Aorta (tissue), 5 donors: ENCODE measurements around the gene L1CAM. TPM values are rescaled to one million over a fixed set of nuclear protein-coding genes. Genes with fewer than 3 reads are reported as not detected.
A peak's percentile ranks its signal among the peaks of the same experiment; 100 is the strongest.

ENCODE experiments used
- ATAC-seq: fragments of 200-7000 bp; cut with Tn5 transposase; one replicate; pipeline ENCODE4 v1.9.1; 2022; ENCODE audit warnings: moderate library complexity; ENCODE audit not compliant: low FRiP score
- DNase-seq, 2 donors: peaks; one replicate each; pipeline ENCODE4 v3.0.0-alpha.2; 2020
- H3K27ac ChIP-seq, 2 donors: one replicate each; pipeline ENCODE4 v1.5.1; 2013; ENCODE audit warnings: low read length in 2 of 2, mild to moderate bottlenecking in 2 of 2, moderate library complexity in 2 of 2, control low read depth in 1 of 2, inconsistent platforms in 1 of 2, low read depth in 1 of 2
- H3K27me3 ChIP-seq, 2 donors: one replicate each; pipeline ENCODE4 v1.6.1; 2013; ENCODE audit warnings: control low read depth in 1 of 2, low read length in 1 of 2, mild to moderate bottlenecking in 1 of 2, moderate library complexity in 1 of 2; ENCODE audit not compliant: insufficient read depth in 2 of 2, control insufficient read depth in 1 of 2
- H3K36me3 ChIP-seq, 2 donors: one replicate each; pipeline ENCODE4 v1.6.1; 2013; ENCODE audit warnings: control low read depth in 1 of 2, low read length in 1 of 2, mild to moderate bottlenecking in 1 of 2; ENCODE audit not compliant: insufficient read depth in 2 of 2, control insufficient read depth in 1 of 2
- H3K4me1 ChIP-seq, 2 donors: one replicate each; pipeline ENCODE4 v1.6.1; 2013; ENCODE audit warnings: low read length in 2 of 2, control low read depth in 1 of 2, mild to moderate bottlenecking in 1 of 2, moderate library complexity in 1 of 2; ENCODE audit not compliant: insufficient read depth in 2 of 2, control insufficient read depth in 1 of 2
- H3K4me3 ChIP-seq, 2 donors: one replicate each; pipeline ENCODE4 v1.5.1; 2013; ENCODE audit warnings: low read length in 2 of 2, control low read depth in 1 of 2, mild to moderate bottlenecking in 1 of 2
- H3K9me3 ChIP-seq: one replicate; pipeline ENCODE4 v1.6.1; 2013; ENCODE audit warnings: mild to moderate bottlenecking, low read length; ENCODE audit not compliant: control insufficient read depth
- WGBS, 2 donors: extraction: QIAGEN DNeasy Blood & Tissue Kit; methylation state at CpG; one replicate each; pipeline ENCODE4 v1.1.7; 2013; 5-methylcytosine and 5-hydroxymethylcytosine counted together
- intact Hi-C, 2 donors: fragments of 100-400 bp; cut with DNase I; formaldehyde crosslinking; loops; one replicate each; pipeline versions ENCODE4 v1.14.2 to v1.15.0; 2022
- polyA plus RNA-seq, 2 donors: library from polyadenylated mRNA; stranded (reverse); fragments of 200-250 nt; gene quantifications; one replicate each; pipeline ENCODE4 v1.2.3, GENCODE V29; 2013
- total RNA-seq, 2 donors: library from RNA; stranded (reverse); fragmentation: NEBNext Ultra II Directional; extraction: Animal tissue kit (Norgen Biotek cat#: 25700); gene quantifications; one replicate each; pipeline ENCODE4 v1.2.1, GENCODE V29; 2021
- donor health status: healthy with polysubstance abuse.
- donor health status: Bipolar disorder and iron deficiency.
- donor health status: DM: no; HTN: no; CAD: no.
- donor health status: DM: no; HTN: no; CAD: no.
- donor health status: DM: yes; HTN: yes; CAD: no.

Gene L1CAM
- total and polyA plus RNA-seq, 4 donors: 1.0 to 11.6 (median 4.3) TPM; not detected in 1

- no peaks in the 10 kb centered on the region for H3K9me3 ChIP-seq
- DNase-seq: peak in 1 of 2 donors; percentile 65
- 38 to 54% methylated on average over 20 to 21 of the region's 21 CpGs for WGBS, 2 donors
- H3K27me3 ChIP-seq: no peaks in the 10 kb centered on the region
- no peaks in the 10 kb centered on the region for H3K4me1 ChIP-seq
- intact Hi-C loops: no loop called here
- H3K4me3 ChIP-seq: no peak overlapping the region
- no peak overlapping the region for H3K27ac ChIP-seq
- ATAC-seq: no peak
- H3K36me3 ChIP-seq: no peaks in the 10 kb centered on the region
Measured at GRCh38 chrX:153870791-153871360, 15.1 kb downstream of the L1CAM start.

GRCh38 chrX:153870288-153870690, 15.7 kb downstream of the L1CAM start:
- DNase-seq (peak in 1 of 2 donors; percentile 55), ATAC-seq (no peak)
- 74 to 81% methylated on average over 8 to 11 of the region's 11 CpGs for WGBS, 2 donors
- Histone ChIP-seq H3K27ac (no peak overlapping the region), H3K4me3 (no peak overlapping the region), H3K27me3 (no peaks in the 10 kb centered on the region), H3K36me3 (no peaks in the 10 kb centered on the region), H3K9me3 (no peaks in the 10 kb centered on the region), H3K4me1 (no peaks in the 10 kb centered on the region)
- intact Hi-C loops: no loop called here

DNA sequence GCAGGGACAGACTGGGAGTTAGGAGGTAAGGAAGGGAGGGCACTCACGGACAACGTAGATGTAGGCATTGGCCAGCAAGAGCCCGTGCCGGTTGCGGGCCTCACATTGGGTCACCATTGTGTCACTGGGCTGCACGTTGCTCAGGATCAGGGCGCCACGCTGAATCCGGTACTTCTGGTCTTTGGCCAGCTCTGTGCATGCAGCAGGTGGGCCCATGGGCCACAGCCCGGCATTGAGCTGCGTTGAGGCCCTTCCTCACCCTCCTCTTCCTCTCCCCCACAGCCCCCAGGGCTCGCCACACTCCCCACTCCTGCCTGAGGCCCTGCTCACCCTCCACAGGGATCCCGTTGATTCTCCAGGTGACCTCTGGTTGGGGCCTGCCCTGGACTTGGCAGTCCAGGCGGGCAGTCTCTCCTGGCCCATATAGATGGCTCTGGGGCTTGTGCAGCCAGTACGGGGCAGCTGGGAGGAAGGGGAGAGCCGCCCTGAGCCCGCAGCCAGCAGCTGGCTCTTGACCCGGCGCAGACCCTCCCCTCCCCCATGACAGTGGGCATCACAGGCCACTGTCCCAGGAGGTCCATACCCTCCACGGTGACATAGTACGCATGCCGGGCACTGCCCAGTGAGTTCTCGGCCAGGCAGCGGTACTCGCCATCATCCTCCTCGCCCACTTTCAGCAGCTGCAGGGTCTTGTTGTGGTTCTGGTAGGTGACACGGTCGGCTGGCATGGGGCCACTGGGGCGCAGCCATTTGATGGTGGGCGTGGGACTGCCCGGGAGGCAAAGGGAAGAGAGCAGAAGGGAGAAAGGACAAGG, 16.3 kb downstream of the L1CAM start:
- Histone ChIP-seq H3K36me3 (no peaks in the 10 kb centered on the region), H3K27ac (no peak overlapping the region), H3K9me3 (no peaks in the 10 kb centered on the region), H3K4me1 (no peaks in the 10 kb centered on the region), H3K27me3 (no peaks in the 10 kb centered on the region), H3K4me3 (no peak overlapping the region)
- WGBS, 2 donors: 86 to 90% methylated on average over 30 to 31 of the region's 31 CpGs
- DNase-seq (peak in 1 of 2 donors; percentile 57), ATAC-seq (no peak)
- intact Hi-C loops: no loop called here

- H3K4me3 ChIP-seq: no peak overlapping the region
- no peaks in the 10 kb centered on the region for H3K4me1 ChIP-seq
Measured at GRCh38 chrX:153868576-153869472, 17.1 kb downstream of the L1CAM start.

DNA sequence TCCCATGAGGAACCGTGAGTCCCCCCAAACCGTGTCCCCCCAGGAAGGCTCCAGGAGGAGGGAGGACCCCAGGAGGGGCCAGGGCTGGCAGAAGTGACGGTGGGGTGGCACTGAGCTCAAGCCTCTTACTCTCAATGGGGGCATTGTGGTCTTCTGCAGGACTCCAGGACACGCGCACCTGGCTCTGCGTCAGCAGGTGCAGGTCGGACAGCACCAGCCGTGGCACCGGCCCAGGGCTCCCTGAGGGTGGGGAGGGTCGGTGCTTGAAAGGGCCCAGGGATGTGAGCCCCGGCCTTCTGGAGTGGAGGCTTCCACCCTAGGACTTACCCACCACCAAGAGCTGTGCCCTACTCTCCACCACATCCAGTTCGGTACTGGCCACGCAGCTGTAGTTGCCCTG, 18.3 kb downstream of the L1CAM start:
- no peaks in the 10 kb centered on the region for H3K9me3 ChIP-seq
- intact Hi-C loops: no loop called here
- ATAC-seq (no peak), DNase-seq (no peak)
- no peaks in the 10 kb centered on the region for H3K27me3 ChIP-seq
- H3K4me3 ChIP-seq: no peak overlapping the region
- H3K4me1 ChIP-seq: no peaks in the 10 kb centered on the region
- no peaks in the 10 kb centered on the region for H3K36me3 ChIP-seq
- no peak overlapping the region for H3K27ac ChIP-seq
- WGBS, 2 donors: 86 to 89% methylated on average over 13 of the region's 13 CpGs

More at GRCh38 chrX:153868576-153869472, 17.1 kb downstream of the L1CAM start:
- DNase-seq (no peak), ATAC-seq (no peak)
- Histone ChIP-seq H3K36me3 (no peaks in the 10 kb centered on the region), H3K27me3 (no peaks in the 10 kb centered on the region), H3K27ac (no peak overlapping the region), H3K9me3 (no peaks in the 10 kb centered on the region)
- 84 to 87% methylated on average over 26 of the region's 26 CpGs for WGBS, 2 donors
- intact Hi-C loops: no loop called here

- intact Hi-C loops: no loop called here
- no peaks in the 10 kb centered on the region for H3K27me3 ChIP-seq
- no peak overlapping the region for H3K4me3 ChIP-seq
- 76 to 77% methylated on average over 9 of the region's 9 CpGs for WGBS, 2 donors
- no peaks in the 10 kb centered on the region for H3K36me3 ChIP-seq
- DNase-seq (no peak), ATAC-seq (no peak)
- no peaks in the 10 kb centered on the region for H3K4me1 ChIP-seq
- H3K27ac ChIP-seq: no peak overlapping the region
- no peaks in the 10 kb centered on the region for H3K9me3 ChIP-seq
Measured at GRCh38 chrX:153867139-153867538, 18.8 kb downstream of the L1CAM start.

- no peak for DNase-seq
- WGBS, 2 donors: 82 to 84% methylated on average over 21 to 22 of the region's 22 CpGs
- H3K9me3 ChIP-seq: no peaks in the 10 kb centered on the region
- H3K4me1 ChIP-seq: no peaks in the 10 kb centered on the region
- H3K36me3 ChIP-seq: no peaks in the 10 kb centered on the region
- no peak overlapping the region for H3K4me3 ChIP-seq
- H3K27ac ChIP-seq: no peak overlapping the region
- intact Hi-C loops: no loop called here
- H3K27me3 ChIP-seq: no peaks in the 10 kb centered on the region
- ATAC-seq: no peak
Measured at GRCh38 chrX:153866302-153867019, 19.5 kb downstream of the L1CAM start.

DNA sequence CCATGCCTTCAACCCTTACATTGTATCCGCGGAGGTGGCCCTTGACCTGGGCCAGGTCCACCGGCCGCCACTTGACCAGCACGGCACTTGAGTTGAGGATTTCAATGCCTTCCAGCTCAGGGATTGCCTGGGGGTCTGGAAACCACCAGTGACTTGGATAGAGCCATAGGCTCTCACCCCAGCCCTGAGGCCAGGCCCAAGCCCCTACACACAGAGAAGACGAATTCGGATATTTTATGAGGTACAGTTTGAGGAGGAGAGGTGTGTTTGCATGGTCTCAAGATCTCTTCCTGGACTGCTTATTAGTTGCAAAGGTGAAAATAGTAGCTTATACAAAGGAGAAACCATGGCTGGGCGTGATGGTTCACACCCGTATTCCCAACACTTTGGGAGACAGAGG, 20.3 kb downstream of the L1CAM start:
- no peak for DNase-seq

More for the DNA sequence above, 20.3 kb downstream of the L1CAM start:
- intact Hi-C loops: no loop called here
- Histone ChIP-seq H3K27ac (no peak overlapping the region), H3K9me3 (no peaks in the 10 kb centered on the region), H3K27me3 (no peaks in the 10 kb centered on the region), H3K4me3 (no peak overlapping the region), H3K4me1 (no peaks in the 10 kb centered on the region), H3K36me3 (no peaks in the 10 kb centered on the region)
- ATAC-seq: no peak
- WGBS, 2 donors: 90 to 94% methylated on average over 9 of the region's 9 CpGs
